ENCODE measurements around the gene GABBR2. TPM values are rescaled to one million over a fixed set of nuclear protein-coding genes. Genes with fewer than 3 reads are reported as not detected.

Gene GABBR2
- total and polyA plus RNA-seq, 2 of the 8 experiments (the other 6 are each of a cell fraction or from before 2014, with no cell fraction given): 0.50 to 1.2 TPM

DNA sequence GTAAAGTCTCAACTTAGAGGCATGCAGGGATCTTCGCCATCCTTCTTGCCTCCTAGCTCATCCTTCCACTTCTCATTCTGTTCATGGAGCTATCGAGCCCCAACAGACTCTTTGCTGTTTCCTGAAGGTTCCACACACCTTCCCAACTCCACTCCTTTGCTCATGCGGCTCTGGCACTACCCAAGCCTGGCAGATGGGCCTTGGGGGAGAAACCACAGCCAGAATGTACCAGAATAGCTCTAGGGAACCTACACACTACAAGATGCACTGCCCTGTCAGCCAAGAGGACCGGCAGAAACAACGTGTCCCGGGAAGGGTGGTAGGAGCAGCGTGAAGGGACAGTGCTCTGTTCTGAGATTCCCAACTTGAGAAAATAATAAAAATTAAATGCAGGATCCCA is 178.9 kb downstream of the GABBR2 start:
- H2BK20ac ChIP-seq (ENCODE audit: low read length): no peak overlapping the region
- H3K36me3 ChIP-seq (ENCODE audit: control insufficient read depth in 2 of 4, insufficient read depth in 4 of 4, low read length in 3 of 4): no peaks in the 10 kb centered on the region
- no peak for DNase-seq (ENCODE audit: low read depth in 1 of 2, low spot score in 2 of 2)
- no peak overlapping the region for H3K9ac ChIP-seq (replicated peaks in 1 of 4; ENCODE audit: extremely low read depth in 1 of 4, low read depth in 3 of 4, low read length in 3 of 4)
- H3K79me1 ChIP-seq (ENCODE audit: low read depth, low read length): no peaks in the 10 kb centered on the region
- H3K4me1 ChIP-seq (replicated peaks in 1 of 4; ENCODE audit: control insufficient read depth in 3 of 4, insufficient read depth in 4 of 4, low read length in 3 of 4): no peaks in the 10 kb centered on the region
- H3K23me2 ChIP-seq (ENCODE audit: low read depth, low read length): no peaks in the 10 kb centered on the region; the same call in 1 of the 2 replicates
- H3K14ac ChIP-seq (ENCODE audit: insufficient read length): no peak overlapping the region
- H3K4me2 ChIP-seq (ENCODE audit: insufficient read depth in 1 of 2, low read depth in 2 of 2, low read length in 2 of 2): no peak overlapping the region
- CTCF ChIA-PET (ENCODE audit: partially characterized antibody): no interaction called here
- no peak overlapping the region for H4K8ac ChIP-seq (ENCODE audit: extremely low read depth, insufficient read depth, low read length)
- no peak overlapping the region for H2BK12ac ChIP-seq (ENCODE audit: low read depth, low read length)
- TF ChIP-seq BACH1 (IDR thresholded peaks at IDR 0.05; ENCODE audit: low read length): no peak
- no peak for TF ChIP-seq SP2 (IDR thresholded peaks at IDR 0.05; ENCODE audit: low read length)
- TF ChIP-seq CEBPB (IDR thresholded peaks at IDR 0.05; ENCODE audit: low read depth, low read length): no peak
- TF ChIP-seq POLR2AphosphoS5 (IDR thresholded peaks at IDR 0.05; ENCODE audit: low read depth, low read length): no peak
- TF ChIP-seq SRF (IDR thresholded peaks at IDR 0.05; ENCODE audit: low read depth, low read length): no peak
- TF ChIP-seq EGR1 (IDR thresholded peaks at IDR 0.05; ENCODE audit: borderline replicate concordance, low read depth, low read length): no peak
- TF ChIP-seq CBX5 (IDR thresholded peaks at IDR 0.05; ENCODE audit: low read depth, low read length): no peak
- no peak for TF ChIP-seq RFX5 (IDR thresholded peaks at IDR 0.05; ENCODE audit: borderline replicate concordance, low read depth, low read length)
- TF ChIP-seq EP300 (IDR thresholded peaks at IDR 0.05; ENCODE audit: borderline replicate concordance in 1 of 2, low read depth in 2 of 2, low read length in 2 of 2): no peak
- no peak for TF ChIP-seq ASH2L (IDR thresholded peaks at IDR 0.05; ENCODE audit: low read length)
- TF ChIP-seq CREB1 (IDR thresholded peaks at IDR 0.05): no peak
- no peak for TF ChIP-seq BCL11A (IDR thresholded peaks at IDR 0.05; ENCODE audit: low read depth in 2 of 2, low read length in 2 of 2)
- TF ChIP-seq SAP30 (IDR thresholded peaks at IDR 0.05; ENCODE audit: insufficient read depth, insufficient replicate concordance, low read length): no peak
- TF ChIP-seq, protein P1, sequence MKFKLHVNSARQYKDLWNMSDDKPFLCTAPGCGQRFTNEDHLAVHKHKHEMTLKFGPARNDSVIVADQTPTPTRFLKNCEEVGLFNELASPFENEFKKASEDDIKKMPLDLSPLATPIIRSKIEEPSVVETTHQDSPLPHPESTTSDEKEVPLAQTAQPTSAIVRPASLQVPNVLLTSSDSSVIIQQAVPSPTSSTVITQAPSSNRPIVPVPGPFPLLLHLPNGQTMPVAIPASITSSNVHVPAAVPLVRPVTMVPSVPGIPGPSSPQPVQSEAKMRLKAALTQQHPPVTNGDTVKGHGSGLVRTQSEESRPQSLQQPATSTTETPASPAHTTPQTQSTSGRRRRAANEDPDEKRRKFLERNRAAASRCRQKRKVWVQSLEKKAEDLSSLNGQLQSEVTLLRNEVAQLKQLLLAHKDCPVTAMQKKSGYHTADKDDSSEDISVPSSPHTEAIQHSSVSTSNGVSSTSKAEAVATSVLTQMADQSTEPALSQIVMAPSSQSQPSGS (IDR thresholded peaks at IDR 0.05; ENCODE audit: low read length): no peak
- H3K4ac ChIP-seq (replicated peaks; ENCODE audit: insufficient read length, low read depth, low read length): no peak overlapping the region
- 89% methylated on average over 7 of the region's 7 CpGs; no CpG with 5 or more reads in 1 of the 2 experiments for WGBS, 2 experiments (ENCODE audit: extremely low coverage in 1 of 2, insufficient coverage in 1 of 2, insufficient read length in 1 of 2, insufficient replicate concordance in 2 of 2, low coverage in 1 of 2, low lambda C conversion rate in 2 of 2, missing lambda C conversion rate in 1 of 2)
- no peak overlapping the region for H3K4me3 ChIP-seq (ENCODE audit: extremely low read depth in 1 of 4, insufficient read depth in 2 of 4, low read depth in 3 of 4, low read length in 4 of 4)
- no peak overlapping the region for H3K27ac ChIP-seq (ENCODE audit: low read depth, low read length)
- no peak overlapping the region for H3K18ac ChIP-seq (ENCODE audit: extremely low read depth, low read length)
- no peak for FAIRE-seq
- H3K23ac ChIP-seq (ENCODE audit: insufficient read length): no peak overlapping the region
- POLR2A ChIA-PET (ENCODE audit: partially characterized antibody): no interaction called here
- H2AFZ ChIP-seq (ENCODE audit: low read length): no peak overlapping the region
- no peak overlapping the region for H2BK15ac ChIP-seq (ENCODE audit: low read length)
- no peak overlapping the region for H2AK5ac ChIP-seq (ENCODE audit: low read depth, low read length)
- no peaks in the 10 kb centered on the region for H3K79me2 ChIP-seq (ENCODE audit: control insufficient read depth in 1 of 2, insufficient read depth in 2 of 2, low read length in 2 of 2)
- H4K5ac ChIP-seq (ENCODE audit: insufficient read length, low read depth, low read length): no peak overlapping the region
- H3K9me3 ChIP-seq (ENCODE audit: insufficient read depth in 2 of 2, low read depth in 1 of 2, low read length in 1 of 2): no peaks in the 10 kb centered on the region
- no peak overlapping the region for H2BK5ac ChIP-seq (ENCODE audit: low read depth, low read length)
- H3K27me3 ChIP-seq (replicated peaks in 1 of 4; ENCODE audit: control insufficient read depth in 3 of 4, extremely low read depth in 1 of 4, insufficient read depth in 3 of 4, low read length in 3 of 4): no peaks in the 10 kb centered on the region; a peak in 1 of 7 replicates
- no peak overlapping the region for H3K56ac ChIP-seq (replicated peaks; ENCODE audit: insufficient read length, low read depth, low read length)
- H4K20me1 ChIP-seq (replicated peaks in 1 of 2; ENCODE audit: control insufficient read depth in 1 of 2, insufficient read depth in 2 of 2, low read length in 2 of 2): no peaks in the 10 kb centered on the region
- H4K91ac ChIP-seq (replicated peaks; ENCODE audit: insufficient read length, low read length): no peak overlapping the region
- H2BK120ac ChIP-seq (replicated peaks; ENCODE audit: low read depth, low read length): no peak overlapping the region

Data from H1 (cell line).